GM19324 (cell line): ENCODE measurements around the gene AXIN1.
"Not testable (repeated sequence)": the region's sequence is repeated elsewhere in the genome, so short reads cannot be mapped to it uniquely, and the experiment has no call there.

ENCODE experiments used
- ATAC-seq: cut with Tn5 transposase; IDR thresholded peaks from one replicate; pipeline ENCODE4 v1.9.1; 2021; ENCODE audit warnings: mild to moderate bottlenecking, moderate library complexity; ENCODE audit not compliant: unreplicated experiment, low FRiP score

Gene AXIN1

DNA sequence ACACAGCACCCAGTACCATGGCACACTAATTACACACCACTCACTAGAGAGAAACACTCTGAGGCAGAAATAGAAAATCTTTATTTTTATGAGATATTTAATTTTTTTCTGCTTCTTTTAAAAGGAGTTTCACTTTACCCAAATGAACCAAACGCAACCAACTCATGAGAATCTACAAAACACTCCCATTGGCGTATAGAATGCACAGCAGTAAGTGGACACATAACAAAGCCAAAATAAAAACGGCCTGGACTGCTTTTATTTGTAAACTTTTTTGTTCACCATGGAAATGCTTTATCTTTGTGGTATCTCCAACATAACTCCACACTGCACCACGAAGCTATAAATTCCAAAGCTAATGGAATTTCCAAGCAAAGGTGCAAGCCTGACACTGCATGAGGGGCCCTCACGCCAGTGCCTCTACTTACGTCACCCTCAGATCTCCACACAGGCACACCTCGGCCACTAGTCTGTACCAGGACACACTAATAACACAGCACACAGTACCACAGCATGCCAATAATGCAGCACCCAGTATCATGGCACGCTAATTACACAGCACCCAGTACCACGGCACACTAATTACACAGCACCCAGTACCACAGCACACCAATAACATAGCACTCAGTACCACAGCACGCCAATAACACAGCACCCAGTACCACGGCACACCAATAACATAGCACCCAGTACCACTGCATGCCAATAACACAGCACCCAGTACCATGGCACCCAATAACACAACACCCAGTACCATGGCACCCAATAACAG lies 17.5 kb downstream of the AXIN1 start:
- ATAC-seq, result not testable (repeated sequence)

DNA sequence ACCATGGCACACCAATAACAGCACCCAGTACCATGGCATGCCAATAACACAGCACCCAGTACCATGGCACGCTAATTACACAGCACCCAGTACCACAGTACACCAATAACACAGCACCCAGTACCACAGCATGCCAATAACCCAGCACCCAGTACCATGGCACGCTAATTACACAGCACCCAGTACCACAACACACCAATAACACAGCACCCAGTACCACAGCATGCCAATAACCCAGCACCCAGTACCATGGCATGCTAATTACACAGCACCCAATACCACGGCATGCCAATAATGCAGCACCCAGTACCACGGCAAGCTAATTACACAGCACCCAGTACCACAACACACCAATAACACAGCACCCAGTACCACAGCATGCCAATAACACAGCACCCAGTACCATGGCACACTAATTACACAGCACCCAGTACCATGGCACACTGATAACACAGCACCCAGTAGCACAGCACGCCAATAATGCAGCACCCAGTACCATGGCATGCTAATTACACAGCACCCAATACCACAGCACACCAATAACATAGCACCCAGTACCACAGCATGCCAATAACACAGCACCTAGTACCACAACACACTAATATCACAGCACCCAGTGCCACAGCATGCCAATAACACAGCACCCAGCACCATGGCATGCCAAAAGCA lies 18.2 kb downstream of the AXIN1 start:
- not testable (repeated sequence) for ATAC-seq

GRCh38 chr16:333406-334094 lies 19.0 kb downstream of the AXIN1 start:
- ATAC-seq, result no peak

- ATAC-seq, result not testable (repeated sequence)
These were observed 21.2 kb downstream of the AXIN1 start for GRCh38 chr16:331181-331814.

DNA sequence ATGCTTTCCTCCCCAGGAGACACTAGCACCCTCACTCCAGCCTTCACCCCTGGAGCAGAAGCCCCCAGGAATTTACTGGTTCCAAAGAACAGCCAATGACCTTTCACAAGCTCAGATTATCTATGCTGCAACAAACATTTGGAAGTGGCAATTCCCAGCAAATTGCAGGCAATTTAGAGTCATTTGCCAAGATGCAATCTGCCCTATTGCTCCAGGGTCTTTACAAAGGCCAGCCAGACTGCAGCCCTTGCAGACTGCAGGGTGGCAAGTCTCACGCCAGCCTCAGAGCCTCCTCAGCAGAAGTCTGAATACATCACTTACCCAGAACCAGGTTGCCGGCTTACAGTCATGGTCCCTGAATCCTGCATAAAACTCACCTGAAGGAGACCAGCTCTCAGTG lies 21.8 kb downstream of the AXIN1 start:
- ATAC-seq, result no peak

DNA sequence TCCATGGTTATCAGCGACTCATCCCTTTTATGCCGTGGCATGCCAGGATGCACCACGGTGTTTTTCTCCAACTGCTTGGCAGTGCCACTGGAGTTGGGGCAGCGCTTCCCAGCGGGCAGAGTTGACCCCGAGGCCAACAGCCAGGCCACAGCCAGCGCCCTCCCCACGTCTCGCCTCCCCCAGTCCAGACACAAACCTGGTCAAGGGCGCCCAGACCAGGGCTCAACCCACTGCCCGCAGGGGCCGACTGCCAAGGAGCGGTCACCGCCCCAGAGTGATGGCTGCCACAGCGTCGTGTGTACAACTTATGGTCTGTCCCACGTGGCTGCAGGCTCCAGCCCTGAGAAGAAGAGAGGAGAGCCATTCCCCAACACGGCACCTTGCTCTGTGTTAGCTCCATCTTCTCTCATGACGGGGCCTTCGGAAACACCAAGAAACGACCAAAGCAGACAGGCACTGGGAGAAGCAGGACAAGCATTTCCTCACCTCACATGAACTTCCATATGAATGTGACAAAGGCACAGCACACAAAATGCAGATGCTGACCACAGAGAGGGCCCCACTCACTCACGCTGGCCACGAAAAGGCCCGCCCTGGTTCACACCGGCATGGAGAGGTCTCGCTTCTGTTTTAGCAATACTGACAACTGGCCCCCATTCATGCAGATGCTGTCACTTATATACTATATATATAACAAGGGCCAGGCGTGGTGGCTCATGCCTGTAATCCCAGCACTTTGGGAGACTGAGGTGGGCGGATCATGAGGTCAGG lies 27.0 kb downstream of the AXIN1 start:
- no peak for ATAC-seq

DNA sequence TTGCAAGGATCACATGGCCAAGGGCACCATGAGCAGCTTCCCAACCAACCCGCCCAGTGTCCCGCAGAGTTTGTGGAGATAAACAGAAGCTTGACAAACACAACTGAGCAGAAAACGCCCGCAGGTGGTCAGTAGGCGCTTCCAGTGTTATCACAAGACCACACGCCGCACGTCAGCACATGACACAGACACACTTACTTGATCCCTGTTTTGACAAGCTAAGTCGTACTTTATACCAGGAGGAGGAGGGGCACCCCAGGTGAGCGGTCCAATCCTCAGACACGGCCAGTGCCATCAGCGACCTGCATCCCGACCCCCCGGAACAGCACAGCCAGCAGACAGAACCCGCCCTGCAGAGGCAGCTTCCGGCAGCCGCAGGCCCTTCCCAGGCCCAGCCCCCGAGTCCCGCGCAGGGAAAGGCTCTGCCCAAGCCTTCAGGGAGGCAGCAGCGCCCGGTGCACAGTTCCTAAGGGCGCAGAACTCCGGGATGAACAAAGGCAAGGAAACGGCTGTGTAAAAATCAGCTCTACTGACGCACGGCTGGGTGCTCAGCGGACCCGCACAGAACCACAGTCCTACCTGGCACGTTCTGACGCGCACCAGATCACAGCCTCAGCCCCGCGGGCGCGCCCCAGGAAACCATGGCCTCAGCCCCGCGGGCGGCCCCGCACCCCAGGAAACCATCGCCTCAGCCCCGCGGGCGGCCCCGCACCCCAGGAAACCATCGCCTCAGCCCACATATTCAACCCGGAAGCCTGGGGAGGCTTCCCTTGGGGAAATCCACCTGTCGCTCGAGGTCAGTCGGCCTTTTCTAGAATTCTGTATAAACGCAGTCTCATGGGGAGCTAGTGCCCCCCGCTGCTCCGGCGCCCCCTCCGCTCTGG lies 27.8 kb downstream of the AXIN1 start:
- peak; percentile 47 for ATAC-seq

GRCh38 chr16:324201-324450 lies 28.4 kb downstream of the AXIN1 start:
- ATAC-seq, result no peak

DNA sequence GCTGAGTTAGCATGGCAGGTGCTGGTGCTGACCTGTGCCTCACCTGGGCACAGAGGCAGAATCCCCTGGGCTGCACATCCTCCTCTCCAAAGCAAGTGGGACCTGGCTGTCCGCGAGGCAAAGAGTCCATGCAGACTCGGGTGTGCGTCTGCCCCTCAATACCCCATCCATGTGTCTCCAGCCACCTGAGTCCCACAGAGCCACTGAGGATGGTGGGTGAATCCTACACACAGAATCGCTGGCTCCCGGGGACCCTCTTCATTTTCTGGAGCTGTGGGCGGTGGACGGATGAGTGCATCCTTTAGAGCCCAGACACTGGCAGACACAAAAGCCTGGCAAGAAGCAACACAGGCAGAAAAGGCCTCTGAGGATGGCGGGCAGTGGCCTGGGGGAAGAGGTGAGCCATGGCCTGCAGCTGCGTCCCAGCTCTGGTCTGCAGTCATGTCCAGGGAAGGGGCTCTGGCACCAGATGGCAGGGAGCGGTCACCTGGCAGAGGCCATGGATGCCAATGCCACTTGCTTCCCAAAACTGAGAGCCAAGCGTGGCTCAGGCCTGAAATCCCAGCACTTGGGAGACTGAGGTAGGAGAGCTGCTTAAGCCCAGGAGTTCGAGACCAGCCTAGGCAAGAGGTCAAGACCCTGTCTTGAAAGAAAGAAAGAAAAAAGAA lies 29.9 kb downstream of the AXIN1 start:
- no peak for ATAC-seq

DNA sequence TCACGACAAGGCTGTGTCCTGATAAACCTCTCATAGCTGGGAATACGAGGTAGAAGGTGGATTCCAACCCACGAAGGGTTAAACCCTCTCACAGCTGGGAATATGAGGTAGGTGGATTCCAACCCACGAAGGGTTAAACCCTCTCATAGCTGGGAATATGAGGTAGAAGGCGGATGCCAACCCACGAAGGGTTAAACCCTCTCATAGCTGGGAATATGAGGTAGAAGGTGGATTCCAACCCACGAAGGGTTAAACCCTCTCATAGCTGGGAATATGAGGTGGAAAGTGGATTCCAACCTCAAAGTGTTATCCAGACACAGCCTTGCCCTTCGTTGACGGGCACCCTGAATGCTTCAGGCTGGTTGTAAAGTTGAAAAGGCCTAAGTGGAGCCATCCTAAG lies 31.0 kb downstream of the AXIN1 start:
- no peak for ATAC-seq

DNA sequence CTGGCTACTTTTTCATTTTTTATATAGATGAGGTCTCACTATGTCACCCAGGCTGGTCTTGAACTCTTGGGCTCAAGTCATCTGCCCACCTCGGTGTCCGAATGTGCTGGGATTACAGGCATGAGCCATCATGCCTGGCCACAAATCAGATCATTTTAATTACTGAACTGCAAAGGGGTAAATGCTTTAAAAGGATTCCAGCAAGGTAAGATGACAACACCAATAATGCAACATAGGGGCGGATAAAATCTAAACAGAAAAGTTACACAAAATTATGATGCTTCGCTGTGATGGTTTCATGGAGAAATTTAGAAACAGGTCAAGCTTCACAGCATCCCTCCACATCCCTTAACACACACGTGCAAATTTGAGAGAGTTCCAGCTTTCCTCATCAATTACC lies 32.3 kb downstream of the AXIN1 start:
- ATAC-seq, result no peak

DNA sequence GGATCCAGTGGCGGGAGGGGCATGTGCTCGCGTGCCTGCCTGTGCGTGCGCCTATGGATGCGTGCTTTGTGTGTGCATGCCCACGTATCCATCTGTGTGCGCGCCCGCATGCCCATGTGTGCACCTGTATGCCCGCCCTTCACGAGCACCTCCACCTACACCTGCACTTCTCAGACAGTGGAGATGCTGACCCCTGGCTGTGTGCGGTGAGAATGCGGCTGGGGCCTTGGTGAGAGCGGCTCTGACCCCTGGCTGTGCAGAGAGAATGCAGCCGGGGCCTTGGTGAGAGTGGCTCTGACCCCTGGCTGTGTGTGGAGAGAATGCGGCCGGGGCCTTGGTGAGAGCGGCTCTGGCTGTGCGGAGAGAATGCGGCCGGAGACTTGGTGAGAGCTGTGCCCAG lies 33.9 kb downstream of the AXIN1 start:
- ATAC-seq, result no peak

DNA sequence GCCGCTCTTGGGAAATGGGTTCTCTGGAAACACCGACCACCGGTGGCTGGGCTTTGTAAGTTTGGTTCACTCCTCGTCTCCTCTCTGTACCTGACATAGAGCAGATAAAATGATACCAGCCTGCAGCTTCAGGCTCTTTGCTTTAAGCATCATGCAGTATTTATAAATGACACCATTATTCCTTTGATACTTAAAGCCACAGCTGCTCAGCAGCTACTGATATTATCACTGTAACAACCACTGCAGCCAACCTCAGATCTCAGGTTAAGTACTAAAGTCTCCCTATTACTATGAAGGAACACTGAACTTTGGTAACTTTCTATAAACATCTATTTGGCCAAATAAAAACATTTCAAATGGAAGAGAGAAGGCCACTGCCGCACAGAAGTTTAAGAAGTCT lies 34.9 kb downstream of the AXIN1 start:
- ATAC-seq, result no peak

- ATAC-seq, result no peak
These were observed 35.6 kb downstream of the AXIN1 start for GRCh38 chr16:316741-317464.

- ATAC-seq, result no peak
These were observed 37.7 kb downstream of the AXIN1 start for GRCh38 chr16:314795-315299.

- ATAC-seq, result no peak
These were observed 38.2 kb downstream of the AXIN1 start for GRCh38 chr16:314351-314750.

DNA sequence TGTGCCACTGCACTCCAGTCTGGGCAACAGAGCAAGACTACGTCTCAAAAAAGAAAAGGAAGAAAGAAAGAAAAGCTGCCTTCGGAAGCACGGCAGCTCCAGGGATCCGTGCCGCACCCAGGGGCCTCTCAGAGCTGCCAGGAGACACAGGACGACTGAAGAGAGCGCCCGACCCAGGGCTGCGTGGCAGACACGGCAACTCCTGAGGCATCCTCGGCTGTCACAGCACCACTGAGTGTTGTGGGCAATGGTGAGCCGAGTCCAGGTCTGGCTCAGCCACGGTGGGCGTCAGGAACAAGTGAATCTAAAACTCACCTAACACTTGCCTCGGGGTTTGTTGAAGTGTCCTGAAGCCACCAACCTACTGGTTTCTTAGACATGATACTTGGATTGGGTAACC lies 40.8 kb downstream of the AXIN1 start:
- no peak for ATAC-seq

- no peak for ATAC-seq
These were observed 43.0 kb downstream of the AXIN1 start for GRCh38 chr16:309476-309875.
